Lung (tissue), 12 donors: ENCODE results near the gene SYCE1L. TPM values are rescaled to one million over a fixed set of nuclear protein-coding genes. Genes with fewer than 3 reads are reported as not detected.

ENCODE experiments used
- ATAC-seq: fragments of 200-7000 bp; cut with Tn5 transposase; one replicate; pipeline ENCODE4 v1.9.1; 2020; ENCODE audit warnings: moderate number of reproducible peaks; ENCODE audit not compliant: insufficient read depth, low FRiP score
- DNase-seq, 3 donors: peaks; one replicate each; pipeline ENCODE4 v3.0.0-alpha.2; 2013 to 2017
- H3K27ac ChIP-seq, 2 donors: one replicate each; pipeline ENCODE4 v1.5.1; 2013; ENCODE audit warnings: mild to moderate bottlenecking in 2 of 2, moderate library complexity in 2 of 2, control low read depth in 1 of 2, inconsistent platforms in 1 of 2, low read depth in 1 of 2, low read length in 1 of 2
- H3K27me3 ChIP-seq, 3 donors: one replicate each; pipeline ENCODE4 v1.5.1; 2013; ENCODE audit warnings: low read length in 2 of 3; ENCODE audit not compliant: control insufficient read depth in 3 of 3, insufficient read depth in 3 of 3
- H3K36me3 ChIP-seq, 4 donors: one replicate each; pipeline ENCODE4 v1.5.1; 2013; ENCODE audit warnings: low read length in 4 of 4, mild to moderate bottlenecking in 1 of 4, moderate library complexity in 1 of 4; ENCODE audit not compliant: control insufficient read depth in 4 of 4, insufficient read depth in 4 of 4
- H3K4me1 ChIP-seq, 5 donors: one replicate each; pipeline ENCODE4 v1.5.1; 2013; ENCODE audit warnings: low read length in 5 of 5, mild to moderate bottlenecking in 2 of 5, moderate library complexity in 1 of 5; ENCODE audit not compliant: control insufficient read depth in 5 of 5, insufficient read depth in 5 of 5
- H3K4me3 ChIP-seq: one replicate; pipeline ENCODE4 v1.5.1; 2013; ENCODE audit warnings: mild to moderate bottlenecking, control low read depth, moderate library complexity
- H3K9ac ChIP-seq, 2 donors: one replicate each; pipeline ENCODE4 v1.5.1; 2013; ENCODE audit warnings: low read length in 2 of 2, control low read depth in 1 of 2; ENCODE audit not compliant: insufficient read depth in 1 of 2
- H3K9me3 ChIP-seq, 4 donors: one replicate each; pipeline ENCODE4 v1.5.1; 2013; ENCODE audit warnings: low read length in 3 of 4, mild to moderate bottlenecking in 1 of 4, moderate library complexity in 1 of 4; ENCODE audit not compliant: control insufficient read depth in 4 of 4, insufficient read depth in 3 of 4
- WGBS, 2 donors: extraction: QIAGEN DNeasy Blood & Tissue Kit; methylation state at CpG; one replicate each; pipeline ENCODE4 v1.1.7; 2013; 5-methylcytosine and 5-hydroxymethylcytosine counted together
- polyA plus RNA-seq, 2 donors: library from polyadenylated mRNA; stranded (reverse); fragments of 200-250 nt; gene quantifications; one replicate each; pipeline ENCODE4 v1.2.1, GENCODE V29; 2013
- total RNA-seq, 2 donors: library from RNA; depleted of rRNA in 1 of 2; stranded (reverse); fragments of >200 nt in 1 of 2; gene quantifications; one replicate each; pipeline ENCODE4 v1.2.1, GENCODE V29; 2014 to 2021
- TF ChIP-seq, protein P1 (sequence below): IDR thresholded peaks from 2 replicates; pipeline ENCODE4 v1.5.1; 2012; ENCODE audit warnings: mild to moderate bottlenecking; ENCODE audit errors: control extremely low read depth, extremely low read depth
- donor health status: control.
- donor health status: control.
- donor health status: Bipolar disorder and iron deficiency.
- donor health status: healthy.
- donor health status: DM: yes; HTN: yes; CAD: no.

Gene SYCE1L
- total and polyA plus RNA-seq, 4 donors: 1.4 to 6.9 (median 4.0) TPM; not detected in 1

- Histone ChIP-seq H3K9me3 (no peaks in the 10 kb centered on the region), H3K4me1 (no peaks in the 10 kb centered on the region), H3K4me3 (no peak overlapping the region), H3K27me3 (no peaks in the 10 kb centered on the region), H3K27ac (no peak overlapping the region), H3K9ac (no peak overlapping the region), H3K36me3 (no peaks in the 10 kb centered on the region)
- no peak for ATAC-seq
- no peak for DNase-seq
- 79 to 85% methylated on average over 4 of the region's 4 CpGs for WGBS, 2 donors
- TF ChIP-seq, protein P1, sequence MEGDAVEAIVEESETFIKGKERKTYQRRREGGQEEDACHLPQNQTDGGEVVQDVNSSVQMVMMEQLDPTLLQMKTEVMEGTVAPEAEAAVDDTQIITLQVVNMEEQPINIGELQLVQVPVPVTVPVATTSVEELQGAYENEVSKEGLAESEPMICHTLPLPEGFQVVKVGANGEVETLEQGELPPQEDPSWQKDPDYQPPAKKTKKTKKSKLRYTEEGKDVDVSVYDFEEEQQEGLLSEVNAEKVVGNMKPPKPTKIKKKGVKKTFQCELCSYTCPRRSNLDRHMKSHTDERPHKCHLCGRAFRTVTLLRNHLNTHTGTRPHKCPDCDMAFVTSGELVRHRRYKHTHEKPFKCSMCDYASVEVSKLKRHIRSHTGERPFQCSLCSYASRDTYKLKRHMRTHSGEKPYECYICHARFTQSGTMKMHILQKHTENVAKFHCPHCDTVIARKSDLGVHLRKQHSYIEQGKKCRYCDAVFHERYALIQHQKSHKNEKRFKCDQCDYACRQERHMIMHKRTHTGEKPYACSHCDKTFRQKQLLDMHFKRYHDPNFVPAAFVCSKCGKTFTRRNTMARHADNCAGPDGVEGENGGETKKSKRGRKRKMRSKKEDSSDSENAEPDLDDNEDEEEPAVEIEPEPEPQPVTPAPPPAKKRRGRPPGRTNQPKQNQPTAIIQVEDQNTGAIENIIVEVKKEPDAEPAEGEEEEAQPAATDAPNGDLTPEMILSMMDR: no peak
Observed at GRCh38 chr16:77221482-77221881, 22.3 kb downstream of the SYCE1L start.

DNA sequence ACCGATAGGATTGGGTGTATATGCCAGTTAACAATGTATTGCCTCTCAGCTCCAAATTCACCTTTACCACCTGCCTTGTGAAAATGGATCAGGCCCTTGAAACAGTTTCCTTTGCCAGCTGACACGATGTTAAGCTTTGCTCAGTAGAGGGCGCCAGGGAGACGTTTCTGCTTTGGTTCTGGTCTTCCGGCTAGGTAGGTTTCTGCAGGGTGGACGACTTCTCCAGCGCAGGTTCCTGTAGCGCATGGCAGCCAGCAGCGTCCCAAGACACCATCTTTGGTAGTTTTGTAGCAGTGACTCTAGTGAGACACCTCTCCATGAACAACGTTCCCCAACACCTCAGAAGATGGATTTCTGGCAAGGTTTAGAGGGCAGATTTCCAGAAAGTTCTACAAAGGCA lies 24.0 kb downstream of the SYCE1L start:
- 64 to 66% methylated on average over 10 of the region's 10 CpGs for WGBS, 2 donors
- TF ChIP-seq, protein P1: no peak
- Histone ChIP-seq H3K4me1 (no peaks in the 10 kb centered on the region), H3K36me3 (no peaks in the 10 kb centered on the region), H3K4me3 (no peak overlapping the region), H3K9me3 (no peaks in the 10 kb centered on the region), H3K27ac (no peak overlapping the region), H3K9ac (no peak overlapping the region), H3K27me3 (no peaks in the 10 kb centered on the region)
- DNase-seq: no peak
- ATAC-seq: no peak

GRCh38 chr16:77225182-77225581 lies 26.0 kb downstream of the SYCE1L start:
- Histone ChIP-seq H3K4me3 (no peak overlapping the region), H3K27ac (no peak overlapping the region), H3K9me3 (no peaks in the 10 kb centered on the region), H3K36me3 (no peaks in the 10 kb centered on the region), H3K9ac (no peak overlapping the region), H3K4me1 (peaks cover 0 to 5% (median 0%) of the 10 kb centered on the region in 5 donors), H3K27me3 (no peaks in the 10 kb centered on the region)
- no peak for ATAC-seq
- TF ChIP-seq, protein P1: no peak
- DNase-seq: no peak
- 87 to 88% methylated on average over 3 of the region's 3 CpGs for whole genome bisulfite sequencing, 2 donors

GRCh38 chr16:77227745-77228144 lies 28.5 kb downstream of the SYCE1L start:
- peaks cover 0 to 5% (median 0%) of the 10 kb centered on the region in 5 donors for H3K4me1 ChIP-seq
- ATAC-seq (no peak), DNase-seq (no peak)
- 86 to 90% methylated on average over 5 of the region's 5 CpGs for WGBS, 2 donors
- H3K9me3 ChIP-seq: no peaks in the 10 kb centered on the region
- H3K27ac ChIP-seq: no peak overlapping the region
- TF ChIP-seq, protein P1: no peak
- no peaks in the 10 kb centered on the region for H3K27me3 ChIP-seq
- H3K4me3 ChIP-seq: no peak overlapping the region
- H3K9ac ChIP-seq: no peak overlapping the region
- no peaks in the 10 kb centered on the region for H3K36me3 ChIP-seq
